Small intestine (tissue), 7 donors: ENCODE measurements around the gene HIPK1. TPM values are rescaled to one million over a fixed set of nuclear protein-coding genes. Genes with fewer than 3 reads are reported as not detected.
A peak's percentile ranks its signal among the peaks of the same experiment; 100 is the strongest.

ENCODE experiments used
- DNase-seq, 2 donors: peaks; one replicate each; pipeline versions ENCODE4 v3.0.0 to v3.0.0-alpha.2; 2013
- FAIRE-seq: peaks from 2 replicates; lab custom pipeline; 2012; peaks lifted over from hg19 to GRCh38; lab: Jason Lieb, UNC
- H3K27ac ChIP-seq, 3 donors: one replicate each; pipeline ENCODE4 v1.5.1; 2013; ENCODE audit warnings: low read length in 2 of 3, mild to moderate bottlenecking in 2 of 3, control low read depth in 1 of 3, inconsistent platforms in 1 of 3, low read depth in 1 of 3, moderate library complexity in 1 of 3
- H3K27me3 ChIP-seq, 3 donors: one replicate each; pipeline ENCODE4 v1.6.1; 2013; ENCODE audit warnings: low read length in 3 of 3, inconsistent platforms in 1 of 3; ENCODE audit not compliant: control insufficient read depth in 3 of 3, insufficient read depth in 3 of 3
- H3K36me3 ChIP-seq, 3 donors: one replicate each; pipeline ENCODE4 v1.6.1; 2013; ENCODE audit warnings: low read length in 3 of 3, inconsistent platforms in 1 of 3, low read depth in 1 of 3, mild to moderate bottlenecking in 1 of 3, moderate library complexity in 1 of 3; ENCODE audit not compliant: control insufficient read depth in 3 of 3, insufficient read depth in 2 of 3
- H3K4me1 ChIP-seq, 3 donors: one replicate each; pipeline ENCODE4 v1.6.1; 2013; ENCODE audit warnings: low read length in 2 of 3, inconsistent platforms in 1 of 3, low read depth in 1 of 3, mild to moderate bottlenecking in 1 of 3, moderate library complexity in 1 of 3; ENCODE audit not compliant: control insufficient read depth in 3 of 3, insufficient read depth in 2 of 3
- H3K4me3 ChIP-seq, 3 donors: one replicate each; pipeline ENCODE4 v1.5.1; 2013; ENCODE audit warnings: low read length in 3 of 3, control low read depth in 1 of 3, inconsistent platforms in 1 of 3, low read depth in 1 of 3, mild to moderate bottlenecking in 1 of 3, moderate library complexity in 1 of 3
- H3K9me3 ChIP-seq, 2 donors: one replicate each; pipeline ENCODE4 v1.6.1; 2013; ENCODE audit warnings: low read depth in 1 of 2, low read length in 1 of 2; ENCODE audit not compliant: control insufficient read depth in 2 of 2, insufficient read depth in 1 of 2
- WGBS, 3 donors: extraction: QIAGEN DNeasy Blood & Tissue Kit; methylation state at CpG; one replicate each; pipeline ENCODE4 v1.1.7; 2013; 5-methylcytosine and 5-hydroxymethylcytosine counted together
- polyA plus RNA-seq, 4 donors: library from polyadenylated mRNA; stranded (reverse) in 3 of 4; unstranded in 1 of 4; fragments of 200-250 nt in 3 of 4; fragments of 120-200 nt in 1 of 4; gene quantifications; one replicate each; pipeline versions ENCODE4 v1.2.1 to v1.2.3, GENCODE V29; 2013
- donor health status: healthy with polysubstance abuse.
- donor health status: control.
- donor health status: control.
- donor health status: Bipolar disorder and iron deficiency.
- donor health status: healthy.

HIPK1 gene
- polyA plus RNA-seq, 4 donors: 9.5 to 30.0 (median 10.8) TPM

GRCh38 chr1:113977906-113978305 lies 48.8 kb downstream of the HIPK1 start:
- no peak for DNase-seq
- H3K27me3 ChIP-seq: no peaks in the 10 kb centered on the region
- H3K4me1 ChIP-seq: peaks cover 0 to 27% (median 2%) of the 10 kb centered on the region in 3 donors
- peak overlapping the region in 1 of 3 donors; percentile 83 for H3K27ac ChIP-seq
- H3K9me3 ChIP-seq: no peaks in the 10 kb centered on the region
- 70 to 83% (median 83%) methylated on average over 3 of the region's 3 CpGs for WGBS, 3 donors
- peaks cover 7 to 18% (median 7%) of the 10 kb centered on the region in 3 donors for H3K36me3 ChIP-seq
- H3K4me3 ChIP-seq: no peak overlapping the region
- FAIRE-seq: no peak

GRCh38 chr1:113978863-113979702 lies 50.0 kb downstream of the HIPK1 start, which contains the start of gene OLFML3:
TSS of gene OLFML3 (plus strand) at chr1:113979474. CDS start at chr1:113979517, 43 bp downstream.
- H3K9me3 ChIP-seq: no peaks in the 10 kb centered on the region
- H3K4me3 ChIP-seq: peak within 1 kb of the TSS in 1 of 3 donors; percentile 39
- peak within 1 kb of the TSS in 2 of 3 donors; percentile 83 to 87 for H3K27ac ChIP-seq
- peaks cover 0 to 37% (median 2%) of the 10 kb centered on the region in 3 donors for H3K4me1 ChIP-seq
- no peak for FAIRE-seq
- WGBS, 3 donors: 23 to 39% (median 27%) methylated on average over 13 of the region's 13 CpGs
- DNase-seq: peak; percentile 80 to 93
- no peaks in the 10 kb centered on the region for H3K27me3 ChIP-seq
- H3K36me3 ChIP-seq: peaks cover 2 to 12% (median 4%) of the 10 kb centered on the region in 3 donors

- H3K36me3 ChIP-seq: peaks cover 0 to 11% (median 2%) of the 10 kb centered on the region in 3 donors
- DNase-seq (peak in 1 of 2 donors; percentile 59), FAIRE-seq (no peak)
- H3K4me1 ChIP-seq: peaks cover 0 to 42% (median 2%) of the 10 kb centered on the region in 3 donors
- H3K9me3 ChIP-seq: no peaks in the 10 kb centered on the region
- no peaks in the 10 kb centered on the region for H3K27me3 ChIP-seq
- WGBS, 3 donors: 54 to 74% (median 69%) methylated on average over 10 of the region's 10 CpGs
- peak overlapping the region in 1 of 3 donors; percentile 39 for H3K4me3 ChIP-seq
- H3K27ac ChIP-seq: peak overlapping the region in 2 of 3 donors; percentile 24 to 83
These were observed 51.0 kb downstream of the HIPK1 start for GRCh38 chr1:113980110-113980509.

GRCh38 chr1:113981962-113982931 lies 53.1 kb downstream of the HIPK1 start:
- H3K4me1 ChIP-seq: peaks cover 0 to 42% (median 2%) of the 10 kb centered on the region in 3 donors

GRCh38 chr1:113982949-113983348 lies 53.8 kb downstream of the HIPK1 start:
- peaks cover 0 to 10% (median 0%) of the 10 kb centered on the region in 3 donors for H3K36me3 ChIP-seq
- H3K27ac ChIP-seq: peak overlapping the region in 2 of 3 donors; percentile 8 to 63
- DNase-seq (no peak), FAIRE-seq (no peak)
- peak overlapping the region in 1 of 3 donors; percentile 32 for H3K4me3 ChIP-seq
- peaks cover 0 to 42% (median 2%) of the 10 kb centered on the region in 3 donors for H3K4me1 ChIP-seq
- H3K9me3 ChIP-seq: peaks cover 0 to 11% of the 10 kb centered on the region in 2 donors
- no peaks in the 10 kb centered on the region for H3K27me3 ChIP-seq
- WGBS, 3 donors: 58 to 72% (median 70%) methylated on average over 5 of the region's 5 CpGs

More at GRCh38 chr1:113981962-113982931, 53.1 kb downstream of the HIPK1 start:
- peak overlapping the region in 1 of 3 donors; percentile 32 for H3K4me3 ChIP-seq
- no peaks in the 10 kb centered on the region for H3K27me3 ChIP-seq
- no peak for FAIRE-seq
- peaks cover 0 to 10% (median 0%) of the 10 kb centered on the region in 3 donors for H3K36me3 ChIP-seq
- peaks cover 0 to 11% of the 10 kb centered on the region in 2 donors for H3K9me3 ChIP-seq
- H3K27ac ChIP-seq: peak overlapping the region in 2 of 3 donors; percentile 63 to 67
- DNase-seq: peak; percentile 21 to 65
- 28 to 29% (median 29%) methylated on average over 18 of the region's 18 CpGs for WGBS, 3 donors

- Histone ChIP-seq H3K27ac (peak overlapping the region in 2 of 3 donors; percentile 8 to 63), H3K9me3 (peaks cover 0 to 11% of the 10 kb centered on the region in 2 donors), H3K4me3 (peak overlapping the region in 1 of 3 donors; percentile 32), H3K36me3 (peaks cover 0 to 10% (median 0%) of the 10 kb centered on the region in 3 donors), H3K27me3 (no peaks in the 10 kb centered on the region), H3K4me1 (peaks cover 0 to 40% (median 2%) of the 10 kb centered on the region in 3 donors)
- FAIRE-seq (no peak), DNase-seq (no peak)
- WGBS, 3 donors: 51 to 80% (median 78%) methylated on average over 8 of the region's 8 CpGs
These were observed 54.3 kb downstream of the HIPK1 start for GRCh38 chr1:113983391-113983790.

GRCh38 chr1:113983826-113984225 lies 54.7 kb downstream of the HIPK1 start:
- H3K27ac ChIP-seq: peak overlapping the region in 2 of 3 donors; percentile 8 to 63
- WGBS, 3 donors: 87 to 97% (median 92%) methylated on average over 7 of the region's 7 CpGs
- DNase-seq: no peak
- FAIRE-seq: no peak
- H3K9me3 ChIP-seq: peaks cover 0 to 11% of the 10 kb centered on the region in 2 donors
- H3K27me3 ChIP-seq: no peaks in the 10 kb centered on the region
- H3K4me1 ChIP-seq: peaks cover 0 to 37% (median 2%) of the 10 kb centered on the region in 3 donors
- no peak overlapping the region for H3K4me3 ChIP-seq
- H3K36me3 ChIP-seq: peaks cover 0 to 10% (median 0%) of the 10 kb centered on the region in 3 donors
